IMR-90 (cell line): ENCODE results near the gene NRCAM. TPM values are rescaled to one million over a fixed set of nuclear protein-coding genes. Genes with fewer than 3 reads are reported as not detected.

Source experiments
- ATAC-seq: fragments of 200-7000 bp; cut with Tn5 transposase; 2 replicates; pipeline ENCODE4 v1.9.1; 2020; ENCODE audit warnings: low read depth, mild to moderate bottlenecking, moderate library complexity
- BruUV-seq: library from RNA; stranded (reverse); fragments of 400-500 nt; replicated peaks from 2 replicates; lab custom pipeline; 2021; lab: Mats Ljungman, UMichigan
- CTCF ChIA-PET: fragments of 300-600 bp; formaldehyde crosslinking; extraction: SDS; loops from one replicate; lab custom pipeline; 2021; ENCODE audit warnings: antibody characterized with exemption; lab: Yijun Ruan, JAX
- POLR2A ChIA-PET: fragments of 300-600 bp; sonication (Branson Sonifier 250); formaldehyde crosslinking; loops from one replicate; lab custom pipeline; 2022; ENCODE audit warnings: antibody characterized with exemption; ENCODE audit not compliant: unreplicated experiment; lab: Charles Lee
- DNase-seq: peaks from one replicate; pipeline ENCODE4 v3.0.0; 2013
- H2AFZ ChIP-seq: replicated peaks from 2 replicates; pipeline ENCODE3; 2013; ENCODE audit warnings: low read length, mild to moderate bottlenecking; ENCODE audit not compliant: poor library complexity
- H2AK5ac ChIP-seq: 2 replicates; pipeline ENCODE4 v1.6.1; 2013; ENCODE audit warnings: low read depth, low read length, inconsistent platforms
- H2AK9ac ChIP-seq: replicated peaks from 2 replicates; pipeline ENCODE3; 2013; ENCODE audit warnings: mild to moderate bottlenecking, low read depth, low read length, moderate library complexity; ENCODE audit not compliant: poor library complexity
- H2BK120ac ChIP-seq: 2 replicates; pipeline ENCODE4 v1.6.1; 2013; ENCODE audit warnings: low read depth, low read length, inconsistent platforms
- H2BK15ac ChIP-seq: 3 replicates; pipeline ENCODE4 v1.6.1; 2013; ENCODE audit warnings: low read depth, low read length, inconsistent platforms
- H2BK20ac ChIP-seq: 2 replicates; pipeline ENCODE4 v1.6.1; 2013; ENCODE audit warnings: low read depth, mild to moderate bottlenecking, inconsistent platforms, low read length, moderate library complexity
- H2BK5ac ChIP-seq: 2 replicates; pipeline ENCODE4 v1.6.1; 2013; ENCODE audit warnings: mild to moderate bottlenecking, low read depth, low read length, inconsistent platforms; ENCODE audit not compliant: poor library complexity, severe bottlenecking
- H3K14ac ChIP-seq: replicated peaks from 2 replicates; pipeline ENCODE4 v1.6.1; 2013; ENCODE audit warnings: low read depth, low read length, inconsistent platforms
- H3K18ac ChIP-seq: 2 replicates; pipeline ENCODE4 v1.6.1; 2013; ENCODE audit warnings: low read depth, low read length, control low read depth
- H3K23ac ChIP-seq: 2 replicates; pipeline ENCODE4 v1.6.1; 2013; ENCODE audit warnings: low read depth, low read length, inconsistent platforms
- H3K27ac ChIP-seq: 2 replicates; pipeline ENCODE4 v1.5.1; 2013; ENCODE audit warnings: mild to moderate bottlenecking, control low read depth, low read length; ENCODE audit not compliant: insufficient read depth
- H3K27me3 ChIP-seq: 2 replicates; pipeline ENCODE4 v1.6.1; 2013; ENCODE audit warnings: low read length; ENCODE audit not compliant: control insufficient read depth, insufficient read depth
- H3K36me3 ChIP-seq: 2 replicates; pipeline ENCODE4 v1.6.1; 2013; ENCODE audit warnings: low read length, mixed read lengths; ENCODE audit not compliant: control insufficient read depth, insufficient read depth
- H3K4ac ChIP-seq: 2 replicates; pipeline ENCODE4 v1.6.1; 2013; ENCODE audit warnings: low read depth, low read length, inconsistent platforms
- H3K4me1 ChIP-seq: 2 replicates; pipeline ENCODE4 v1.6.1; 2013; ENCODE audit warnings: low read length, mixed read lengths; ENCODE audit not compliant: control insufficient read depth, insufficient read depth
- H3K4me2 ChIP-seq: 2 replicates; pipeline ENCODE4 v1.6.1; 2013; ENCODE audit warnings: low read depth, mild to moderate bottlenecking, control low read depth, low read length, moderate library complexity
- H3K4me3 ChIP-seq: 2 replicates; pipeline ENCODE4 v1.5.1; 2013; ENCODE audit warnings: low read depth, mild to moderate bottlenecking, control low read depth, low read length, moderate library complexity; ENCODE audit not compliant: insufficient read depth
- H3K56ac ChIP-seq: 2 replicates; pipeline ENCODE4 v1.6.1; 2013; ENCODE audit warnings: low read length, inconsistent platforms; ENCODE audit not compliant: insufficient read depth; ENCODE audit errors: extremely low read depth
- H3K79me1 ChIP-seq, 2 experiments: 2 replicates each; pipeline ENCODE4 v1.6.1; 2013; ENCODE audit warnings: low read length in 2 of 2, inconsistent platforms in 1 of 2, low read depth in 1 of 2
- H3K9ac ChIP-seq: 2 replicates; pipeline ENCODE4 v1.6.1; 2013; ENCODE audit warnings: low read depth, low read length, control low read depth
- H3K9me1 ChIP-seq: 2 replicates; pipeline ENCODE4 v1.6.1; 2013; ENCODE audit warnings: low read length, inconsistent platforms; ENCODE audit not compliant: insufficient read depth
- H3K9me3 ChIP-seq: 2 replicates; pipeline ENCODE4 v1.6.1; 2013; ENCODE audit warnings: low read length; ENCODE audit not compliant: control insufficient read depth, insufficient read depth
- H4K20me1 ChIP-seq: 2 replicates; pipeline ENCODE4 v1.6.1; 2013; ENCODE audit warnings: low read length, inconsistent platforms; ENCODE audit not compliant: insufficient read depth
- H4K5ac ChIP-seq: 2 replicates; pipeline ENCODE4 v1.6.1; 2013; ENCODE audit warnings: mild to moderate bottlenecking, low read depth, low read length, control low read depth
- H4K8ac ChIP-seq, 2 experiments: 2 replicates each; pipeline ENCODE4 v1.6.1; 2013; ENCODE audit warnings: low read depth in 2 of 2, low read length in 2 of 2, control low read depth in 1 of 2, inconsistent platforms in 1 of 2
- H4K91ac ChIP-seq: 2 replicates; pipeline ENCODE4 v1.6.1; 2013; ENCODE audit warnings: low read depth, low read length, inconsistent platforms; ENCODE audit not compliant: insufficient read depth
- CEBPB ChIP-seq: IDR thresholded peaks from 2 replicates; pipeline ENCODE4 v1.6.1; 2012; ENCODE audit warnings: low read depth, low read length, improper control_type of control experiment
- CHD1 ChIP-seq: IDR thresholded peaks from 2 replicates; pipeline ENCODE4 v1.6.1; 2012; ENCODE audit warnings: low read depth, low read length, improper control_type of control experiment
- CTCF ChIP-seq: conservative IDR thresholded peaks from 2 replicates; pipeline ENCODE4 v1.5.1; 2012; ENCODE audit warnings: mild to moderate bottlenecking, low read depth, low read length, improper control_type of control experiment
- ELK1 ChIP-seq: fragments of 150-350 bp; IDR thresholded peaks from 2 replicates; pipeline ENCODE4 v1.6.1; 2016; ENCODE audit warnings: low read depth, mild to moderate bottlenecking, low read length, moderate library complexity, borderline replicate concordance
- MAFK ChIP-seq: IDR thresholded peaks from 2 replicates; pipeline ENCODE4 v1.6.1; 2012; ENCODE audit warnings: low read depth, low read length, improper control_type of control experiment
- MAZ ChIP-seq: IDR thresholded peaks from 2 replicates; pipeline ENCODE4 v1.6.1; 2012; ENCODE audit warnings: low read depth, mild to moderate bottlenecking, low read length, improper control_type of control experiment, moderate library complexity, borderline replicate concordance
- MXI1 ChIP-seq: IDR thresholded peaks from 2 replicates; pipeline ENCODE4 v1.6.1; 2012; ENCODE audit warnings: low read depth, mild to moderate bottlenecking, low read length, moderate library complexity, borderline replicate concordance
- NFE2L2 ChIP-seq: fragments of 150-350 bp; IDR thresholded peaks from 2 replicates; pipeline ENCODE4 v1.6.1; 2016; ENCODE audit warnings: low read depth, mild to moderate bottlenecking, low read length
- POLR2A ChIP-seq: IDR thresholded peaks from 2 replicates; pipeline ENCODE4 v1.6.1; 2012; ENCODE audit warnings: mild to moderate bottlenecking, low read depth, low read length
- RCOR1 ChIP-seq: IDR thresholded peaks from 2 replicates; pipeline ENCODE4 v1.6.1; 2012; ENCODE audit warnings: mild to moderate bottlenecking, low read length, improper control_type of control experiment; ENCODE audit not compliant: insufficient replicate concordance
- SMC3 ChIP-seq: fragments of 150-350 bp; IDR thresholded peaks from 2 replicates; pipeline ENCODE4 v1.6.1; 2016; ENCODE audit warnings: low read depth, mild to moderate bottlenecking, antibody characterized with exemption, low read length, moderate library complexity
- USF2 ChIP-seq: fragments of 150-350 bp; IDR thresholded peaks from 2 replicates; pipeline ENCODE4 v1.6.1; 2017; ENCODE audit warnings: mild to moderate bottlenecking, antibody characterized with exemption, low read length, low read depth
- WGBS, 2 experiments: methylation state at CpG; one replicate each; pipeline versions ENCODE4 v1.1.5 to v1.1.7; 2013; ENCODE audit warnings: missing lambda C conversion rate in 2 of 2; ENCODE audit not compliant: insufficient read length in 1 of 2; ENCODE audit errors: extremely low coverage in 2 of 2; 5-methylcytosine and 5-hydroxymethylcytosine counted together
- dilution Hi-C: fragments of 300-500 bp; cut with HindIII; formaldehyde crosslinking; loops from one replicate; pipeline ENCODE4 v1.14.3; 2018; ENCODE audit warnings: low sequenced_read_pairs; ENCODE audit not compliant: unreplicated experiment
- in situ Hi-C: fragments of 300-500 bp; cut with MboI; formaldehyde crosslinking; loops from 3 replicates; pipeline ENCODE4 v1.14.3; 2019; ENCODE audit warnings: low sequenced_read_pairs, inconsistent platforms, mixed read lengths
- intact Hi-C: fragments of 100-400 bp; cut with micrococcal nuclease; formaldehyde crosslinking; loops from 2 replicates; pipeline ENCODE4 v1.10.0; 2022
- polyA plus RNA-seq, 3 experiments: library from polyadenylated mRNA; depleted of rRNA; stranded (reverse); fragments of >200 nt; gene quantifications; 2 replicates each; pipeline ENCODE4 v1.2.3, GENCODE V29; 2012; ENCODE audit warnings: low replicate concordance in 1 of 3
- total RNA-seq: library from RNA; depleted of rRNA; stranded (reverse); fragments of >200 nt; gene quantifications from 2 replicates; pipeline ENCODE4 v1.2.3, GENCODE V29; 2012

The NRCAM gene
- total and polyA plus RNA-seq, 2 of the 4 experiments (the other 2 are of a cell fraction): 0.46 to 1.1 TPM

- H2BK15ac ChIP-seq: no peak overlapping the region
- no CpG with 5 or more reads among the region's 1 CpG for WGBS, 2 experiments
- no peaks in the 10 kb centered on the region for H3K36me3 ChIP-seq
- in situ Hi-C loops: no loop called here
- H2BK20ac ChIP-seq: no peak overlapping the region
- H4K91ac ChIP-seq: no peak overlapping the region
- intact Hi-C loops: no loop called here
- H3K79me1 ChIP-seq: no peaks in the 10 kb centered on the region
- no peak overlapping the region for H3K23ac ChIP-seq
- H3K4me3 ChIP-seq: no peak overlapping the region
- no peaks in the 10 kb centered on the region for H3K9me1 ChIP-seq
- H2BK120ac ChIP-seq: no peak overlapping the region
- H3K9ac ChIP-seq: no peak overlapping the region
- no peak overlapping the region for H2BK5ac ChIP-seq
- H3K56ac ChIP-seq: no peak overlapping the region
- no peaks in the 10 kb centered on the region for H3K9me3 ChIP-seq
- ChIA-PET CTCF (no interaction called here), POLR2A (no interaction called here)
- ATAC-seq (no peak), DNase-seq (no peak)
- no peak overlapping the region for H3K18ac ChIP-seq
- no peak overlapping the region for H2AK9ac ChIP-seq
- H4K8ac ChIP-seq: no peak overlapping the region
- no peak overlapping the region for H2AK5ac ChIP-seq
- no peak overlapping the region for H3K4me2 ChIP-seq
- no peak overlapping the region for H3K27ac ChIP-seq
- no peak overlapping the region for H4K5ac ChIP-seq
- no peaks in the 10 kb centered on the region for H4K20me1 ChIP-seq
- dilution Hi-C loops: no loop called here
- H2AFZ ChIP-seq: no peak overlapping the region
- TF ChIP-seq RCOR1 (no peak), USF2 (no peak), NFE2L2 (no peak), CEBPB (no peak), SMC3 (no peak), MXI1 (no peak), POLR2A (no peak), ELK1 (no peak), CTCF (no peak), MAFK (no peak), CHD1 (no peak), MAZ (no peak)
- no peak overlapping the region for H3K4ac ChIP-seq
- no peaks in the 10 kb centered on the region for H3K4me1 ChIP-seq
- H3K27me3 ChIP-seq: no peaks in the 10 kb centered on the region
- BruUV-seq: no TSS peak
- no peak overlapping the region for H3K14ac ChIP-seq
Measured at GRCh38 chr7:108321359-108321758, 134.9 kb downstream of the NRCAM start.
